IMR-90 (cell line): Measurements from ENCODE around the gene TJP3. TPM values are rescaled to one million over a fixed set of nuclear protein-coding genes. Genes with fewer than 3 reads are reported as not detected.

Experiments used
- ATAC-seq: fragments of 200-7000 bp; cut with Tn5 transposase; 2 replicates; pipeline ENCODE4 v1.9.1; 2020; ENCODE audit warnings: low read depth, mild to moderate bottlenecking, moderate library complexity
- BruUV-seq: library from RNA; stranded (reverse); fragments of 400-500 nt; replicated peaks from 2 replicates; lab custom pipeline; 2021; lab: Mats Ljungman, UMichigan
- CTCF ChIA-PET: fragments of 300-600 bp; formaldehyde crosslinking; extraction: SDS; loops from one replicate; lab custom pipeline; 2021; ENCODE audit warnings: antibody characterized with exemption; lab: Yijun Ruan, JAX
- POLR2A ChIA-PET: fragments of 300-600 bp; sonication (Branson Sonifier 250); formaldehyde crosslinking; loops from one replicate; lab custom pipeline; 2022; ENCODE audit warnings: antibody characterized with exemption; ENCODE audit not compliant: unreplicated experiment; lab: Charles Lee
- DNase-seq: peaks from one replicate; pipeline ENCODE4 v3.0.0; 2013
- H2AFZ ChIP-seq: replicated peaks from 2 replicates; pipeline ENCODE3; 2013; ENCODE audit warnings: low read length, mild to moderate bottlenecking; ENCODE audit not compliant: poor library complexity
- H2AK5ac ChIP-seq: 2 replicates; pipeline ENCODE4 v1.6.1; 2013; ENCODE audit warnings: low read depth, low read length, inconsistent platforms
- H2AK9ac ChIP-seq: replicated peaks from 2 replicates; pipeline ENCODE3; 2013; ENCODE audit warnings: mild to moderate bottlenecking, low read depth, low read length, moderate library complexity; ENCODE audit not compliant: poor library complexity
- H2BK120ac ChIP-seq: 2 replicates; pipeline ENCODE4 v1.6.1; 2013; ENCODE audit warnings: low read depth, low read length, inconsistent platforms
- H2BK15ac ChIP-seq: 3 replicates; pipeline ENCODE4 v1.6.1; 2013; ENCODE audit warnings: low read depth, low read length, inconsistent platforms
- H2BK20ac ChIP-seq: 2 replicates; pipeline ENCODE4 v1.6.1; 2013; ENCODE audit warnings: low read depth, mild to moderate bottlenecking, inconsistent platforms, low read length, moderate library complexity
- H2BK5ac ChIP-seq: 2 replicates; pipeline ENCODE4 v1.6.1; 2013; ENCODE audit warnings: mild to moderate bottlenecking, low read depth, low read length, inconsistent platforms; ENCODE audit not compliant: poor library complexity, severe bottlenecking
- H3K14ac ChIP-seq: replicated peaks from 2 replicates; pipeline ENCODE4 v1.6.1; 2013; ENCODE audit warnings: low read depth, low read length, inconsistent platforms
- H3K18ac ChIP-seq: 2 replicates; pipeline ENCODE4 v1.6.1; 2013; ENCODE audit warnings: low read depth, low read length, control low read depth
- H3K23ac ChIP-seq: 2 replicates; pipeline ENCODE4 v1.6.1; 2013; ENCODE audit warnings: low read depth, low read length, inconsistent platforms
- H3K27ac ChIP-seq: 2 replicates; pipeline ENCODE4 v1.5.1; 2013; ENCODE audit warnings: mild to moderate bottlenecking, control low read depth, low read length; ENCODE audit not compliant: insufficient read depth
- H3K27me3 ChIP-seq: 2 replicates; pipeline ENCODE4 v1.6.1; 2013; ENCODE audit warnings: low read length; ENCODE audit not compliant: control insufficient read depth, insufficient read depth
- H3K36me3 ChIP-seq: 2 replicates; pipeline ENCODE4 v1.6.1; 2013; ENCODE audit warnings: low read length, mixed read lengths; ENCODE audit not compliant: control insufficient read depth, insufficient read depth
- H3K4ac ChIP-seq: 2 replicates; pipeline ENCODE4 v1.6.1; 2013; ENCODE audit warnings: low read depth, low read length, inconsistent platforms
- H3K4me1 ChIP-seq: 2 replicates; pipeline ENCODE4 v1.6.1; 2013; ENCODE audit warnings: low read length, mixed read lengths; ENCODE audit not compliant: control insufficient read depth, insufficient read depth
- H3K4me2 ChIP-seq: 2 replicates; pipeline ENCODE4 v1.6.1; 2013; ENCODE audit warnings: low read depth, mild to moderate bottlenecking, control low read depth, low read length, moderate library complexity
- H3K4me3 ChIP-seq: 2 replicates; pipeline ENCODE4 v1.5.1; 2013; ENCODE audit warnings: low read depth, mild to moderate bottlenecking, control low read depth, low read length, moderate library complexity; ENCODE audit not compliant: insufficient read depth
- H3K56ac ChIP-seq: 2 replicates; pipeline ENCODE4 v1.6.1; 2013; ENCODE audit warnings: low read length, inconsistent platforms; ENCODE audit not compliant: insufficient read depth; ENCODE audit errors: extremely low read depth
- H3K79me1 ChIP-seq, 2 experiments: 2 replicates each; pipeline ENCODE4 v1.6.1; 2013; ENCODE audit warnings: low read length in 2 of 2, inconsistent platforms in 1 of 2, low read depth in 1 of 2
- H3K9ac ChIP-seq: 2 replicates; pipeline ENCODE4 v1.6.1; 2013; ENCODE audit warnings: low read depth, low read length, control low read depth
- H3K9me1 ChIP-seq: 2 replicates; pipeline ENCODE4 v1.6.1; 2013; ENCODE audit warnings: low read length, inconsistent platforms; ENCODE audit not compliant: insufficient read depth
- H3K9me3 ChIP-seq: 2 replicates; pipeline ENCODE4 v1.6.1; 2013; ENCODE audit warnings: low read length; ENCODE audit not compliant: control insufficient read depth, insufficient read depth
- H4K20me1 ChIP-seq: 2 replicates; pipeline ENCODE4 v1.6.1; 2013; ENCODE audit warnings: low read length, inconsistent platforms; ENCODE audit not compliant: insufficient read depth
- H4K5ac ChIP-seq: 2 replicates; pipeline ENCODE4 v1.6.1; 2013; ENCODE audit warnings: mild to moderate bottlenecking, low read depth, low read length, control low read depth
- H4K8ac ChIP-seq, 2 experiments: 2 replicates each; pipeline ENCODE4 v1.6.1; 2013; ENCODE audit warnings: low read depth in 2 of 2, low read length in 2 of 2, control low read depth in 1 of 2, inconsistent platforms in 1 of 2
- H4K91ac ChIP-seq: 2 replicates; pipeline ENCODE4 v1.6.1; 2013; ENCODE audit warnings: low read depth, low read length, inconsistent platforms; ENCODE audit not compliant: insufficient read depth
- BHLHE40 ChIP-seq: fragments of 150-350 bp; IDR thresholded peaks from 2 replicates; pipeline ENCODE4 v1.6.1; 2016; ENCODE audit warnings: mild to moderate bottlenecking, low read depth, low read length
- CEBPB ChIP-seq: IDR thresholded peaks from 2 replicates; pipeline ENCODE4 v1.6.1; 2012; ENCODE audit warnings: low read depth, low read length, improper control_type of control experiment
- CHD1 ChIP-seq: IDR thresholded peaks from 2 replicates; pipeline ENCODE4 v1.6.1; 2012; ENCODE audit warnings: low read depth, low read length, improper control_type of control experiment
- FOS ChIP-seq: fragments of 150-350 bp; IDR thresholded peaks from 2 replicates; pipeline ENCODE4 v1.6.1; 2016; ENCODE audit warnings: low read depth, low read length
- MAFK ChIP-seq: IDR thresholded peaks from 2 replicates; pipeline ENCODE4 v1.6.1; 2012; ENCODE audit warnings: low read depth, low read length, improper control_type of control experiment
- MAZ ChIP-seq: IDR thresholded peaks from 2 replicates; pipeline ENCODE4 v1.6.1; 2012; ENCODE audit warnings: low read depth, mild to moderate bottlenecking, low read length, improper control_type of control experiment, moderate library complexity, borderline replicate concordance
- MXI1 ChIP-seq: IDR thresholded peaks from 2 replicates; pipeline ENCODE4 v1.6.1; 2012; ENCODE audit warnings: low read depth, mild to moderate bottlenecking, low read length, moderate library complexity, borderline replicate concordance
- NFE2L2 ChIP-seq: fragments of 150-350 bp; IDR thresholded peaks from 2 replicates; pipeline ENCODE4 v1.6.1; 2016; ENCODE audit warnings: low read depth, mild to moderate bottlenecking, low read length
- POLR2A ChIP-seq: IDR thresholded peaks from 2 replicates; pipeline ENCODE4 v1.6.1; 2012; ENCODE audit warnings: mild to moderate bottlenecking, low read depth, low read length
- RAD21 ChIP-seq: IDR thresholded peaks from 2 replicates; pipeline ENCODE4 v1.6.1; 2012; ENCODE audit warnings: low read length, improper control_type of control experiment
- RCOR1 ChIP-seq: IDR thresholded peaks from 2 replicates; pipeline ENCODE4 v1.6.1; 2012; ENCODE audit warnings: mild to moderate bottlenecking, low read length, improper control_type of control experiment; ENCODE audit not compliant: insufficient replicate concordance
- RFX5 ChIP-seq: IDR thresholded peaks from 2 replicates; pipeline ENCODE4 v1.8.0; 2012; ENCODE audit warnings: low read depth, mild to moderate bottlenecking, low read length, moderate library complexity
- SMC3 ChIP-seq: fragments of 150-350 bp; IDR thresholded peaks from 2 replicates; pipeline ENCODE4 v1.6.1; 2016; ENCODE audit warnings: low read depth, mild to moderate bottlenecking, antibody characterized with exemption, low read length, moderate library complexity
- WGBS, 2 experiments: methylation state at CpG; one replicate each; pipeline versions ENCODE4 v1.1.5 to v1.1.7; 2013; ENCODE audit warnings: missing lambda C conversion rate in 2 of 2; ENCODE audit not compliant: insufficient read length in 1 of 2; ENCODE audit errors: extremely low coverage in 2 of 2; 5-methylcytosine and 5-hydroxymethylcytosine counted together
- dilution Hi-C: fragments of 300-500 bp; cut with HindIII; formaldehyde crosslinking; loops from one replicate; pipeline ENCODE4 v1.14.3; 2018; ENCODE audit warnings: low sequenced_read_pairs; ENCODE audit not compliant: unreplicated experiment
- in situ Hi-C: fragments of 300-500 bp; cut with MboI; formaldehyde crosslinking; loops from 3 replicates; pipeline ENCODE4 v1.14.3; 2019; ENCODE audit warnings: low sequenced_read_pairs, inconsistent platforms, mixed read lengths
- intact Hi-C: fragments of 100-400 bp; cut with micrococcal nuclease; formaldehyde crosslinking; loops from 2 replicates; pipeline ENCODE4 v1.10.0; 2022
- polyA plus RNA-seq, 3 experiments: library from polyadenylated mRNA; depleted of rRNA; stranded (reverse); fragments of >200 nt; gene quantifications; 2 replicates each; pipeline ENCODE4 v1.2.3, GENCODE V29; 2012; ENCODE audit warnings: low replicate concordance in 1 of 3
- total RNA-seq: library from RNA; depleted of rRNA; stranded (reverse); fragments of >200 nt; gene quantifications from 2 replicates; pipeline ENCODE4 v1.2.3, GENCODE V29; 2012
- TF ChIP-seq, protein P1 (sequence below): fragments of 150-350 bp; IDR thresholded peaks from 2 replicates; pipeline ENCODE4 v1.6.1; 2016; ENCODE audit warnings: low read depth, mild to moderate bottlenecking, low read length, moderate library complexity, borderline replicate concordance
- TF ChIP-seq, protein P2 (sequence below): conservative IDR thresholded peaks from 2 replicates; pipeline ENCODE4 v1.5.1; 2012; ENCODE audit warnings: mild to moderate bottlenecking, low read depth, low read length, improper control_type of control experiment
- TF ChIP-seq, protein P3 (sequence below): fragments of 150-350 bp; IDR thresholded peaks from 2 replicates; pipeline ENCODE4 v1.6.1; 2017; ENCODE audit warnings: mild to moderate bottlenecking, antibody characterized with exemption, low read length, low read depth

Gene TJP3
- total and polyA plus RNA-seq, 2 of the 4 experiments (the other 2 are of a cell fraction), result not detected

DNA sequence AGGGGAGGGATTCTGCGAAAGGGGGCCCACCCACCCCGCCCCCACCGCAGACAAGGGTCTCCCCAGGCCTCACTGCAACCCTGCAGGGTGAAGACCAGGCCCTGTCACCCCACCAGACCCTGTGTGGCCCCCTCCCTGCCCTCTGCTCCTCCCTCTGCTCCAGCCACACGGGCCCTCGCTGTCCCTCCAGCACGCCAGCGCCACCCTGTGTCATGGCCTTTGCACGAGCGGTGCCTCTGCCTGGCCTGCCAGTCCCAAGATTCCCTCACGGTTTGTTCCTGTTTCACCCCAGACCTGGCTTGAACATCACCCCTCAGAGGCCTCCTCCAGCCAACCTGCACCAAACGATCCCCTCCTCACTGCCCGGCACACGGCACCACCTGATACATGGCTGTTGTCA, 35.2 kb upstream of the TJP3 start:
- Histone ChIP-seq H3K9me1 (peaks cover 6% of the 10 kb centered on the region; the same call in 1 of the 2 replicates), H3K27ac (no peak overlapping the region), H4K8ac (no peak overlapping the region), H3K27me3 (no peaks in the 10 kb centered on the region), H3K9ac (no peak overlapping the region), H3K4ac (no peak overlapping the region), H2AK5ac (no peak overlapping the region), H3K79me1 (peaks cover 10 to 70% of the 10 kb centered on the region in 2 experiments), H4K91ac (no peak overlapping the region), H2BK5ac (no peak overlapping the region), H3K23ac (no peak overlapping the region), H2AK9ac (no peak overlapping the region), H3K9me3 (no peaks in the 10 kb centered on the region), H3K56ac (no peak overlapping the region), H2BK20ac (no peak overlapping the region), H2AFZ (no peak overlapping the region), H4K5ac (no peak overlapping the region), H4K20me1 (peaks cover 32% of the 10 kb centered on the region), H3K36me3 (peaks cover 4% of the 10 kb centered on the region; the same call in 1 of the 2 replicates), H3K4me3 (no peak overlapping the region), H2BK120ac (no peak overlapping the region), H3K4me2 (no peak overlapping the region), H3K4me1 (peaks cover 27% of the 10 kb centered on the region), H3K14ac (no peak overlapping the region), H2BK15ac (no peak overlapping the region), H3K18ac (no peak overlapping the region)
- no peak for ATAC-seq
- intact Hi-C loops, result no loop called here
- BruUV-seq, result no TSS peak
- CTCF ChIA-PET, result no interaction called here
- dilution Hi-C loops, result no loop called here
- TF ChIP-seq, protein P1, sequence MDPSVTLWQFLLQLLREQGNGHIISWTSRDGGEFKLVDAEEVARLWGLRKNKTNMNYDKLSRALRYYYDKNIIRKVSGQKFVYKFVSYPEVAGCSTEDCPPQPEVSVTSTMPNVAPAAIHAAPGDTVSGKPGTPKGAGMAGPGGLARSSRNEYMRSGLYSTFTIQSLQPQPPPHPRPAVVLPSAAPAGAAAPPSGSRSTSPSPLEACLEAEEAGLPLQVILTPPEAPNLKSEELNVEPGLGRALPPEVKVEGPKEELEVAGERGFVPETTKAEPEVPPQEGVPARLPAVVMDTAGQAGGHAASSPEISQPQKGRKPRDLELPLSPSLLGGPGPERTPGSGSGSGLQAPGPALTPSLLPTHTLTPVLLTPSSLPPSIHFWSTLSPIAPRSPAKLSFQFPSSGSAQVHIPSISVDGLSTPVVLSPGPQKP, result no peak
- TF ChIP-seq RCOR1 (no peak), RAD21 (no peak), MXI1 (no peak), MAFK (no peak), FOS (no peak), BHLHE40 (no peak), RFX5 (no peak), POLR2A (no peak), CHD1 (no peak), CEBPB (no peak), SMC3 (no peak), NFE2L2 (no peak), MAZ (no peak)
- TF ChIP-seq, protein P2, sequence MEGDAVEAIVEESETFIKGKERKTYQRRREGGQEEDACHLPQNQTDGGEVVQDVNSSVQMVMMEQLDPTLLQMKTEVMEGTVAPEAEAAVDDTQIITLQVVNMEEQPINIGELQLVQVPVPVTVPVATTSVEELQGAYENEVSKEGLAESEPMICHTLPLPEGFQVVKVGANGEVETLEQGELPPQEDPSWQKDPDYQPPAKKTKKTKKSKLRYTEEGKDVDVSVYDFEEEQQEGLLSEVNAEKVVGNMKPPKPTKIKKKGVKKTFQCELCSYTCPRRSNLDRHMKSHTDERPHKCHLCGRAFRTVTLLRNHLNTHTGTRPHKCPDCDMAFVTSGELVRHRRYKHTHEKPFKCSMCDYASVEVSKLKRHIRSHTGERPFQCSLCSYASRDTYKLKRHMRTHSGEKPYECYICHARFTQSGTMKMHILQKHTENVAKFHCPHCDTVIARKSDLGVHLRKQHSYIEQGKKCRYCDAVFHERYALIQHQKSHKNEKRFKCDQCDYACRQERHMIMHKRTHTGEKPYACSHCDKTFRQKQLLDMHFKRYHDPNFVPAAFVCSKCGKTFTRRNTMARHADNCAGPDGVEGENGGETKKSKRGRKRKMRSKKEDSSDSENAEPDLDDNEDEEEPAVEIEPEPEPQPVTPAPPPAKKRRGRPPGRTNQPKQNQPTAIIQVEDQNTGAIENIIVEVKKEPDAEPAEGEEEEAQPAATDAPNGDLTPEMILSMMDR, result no peak
- TF ChIP-seq, protein P3, sequence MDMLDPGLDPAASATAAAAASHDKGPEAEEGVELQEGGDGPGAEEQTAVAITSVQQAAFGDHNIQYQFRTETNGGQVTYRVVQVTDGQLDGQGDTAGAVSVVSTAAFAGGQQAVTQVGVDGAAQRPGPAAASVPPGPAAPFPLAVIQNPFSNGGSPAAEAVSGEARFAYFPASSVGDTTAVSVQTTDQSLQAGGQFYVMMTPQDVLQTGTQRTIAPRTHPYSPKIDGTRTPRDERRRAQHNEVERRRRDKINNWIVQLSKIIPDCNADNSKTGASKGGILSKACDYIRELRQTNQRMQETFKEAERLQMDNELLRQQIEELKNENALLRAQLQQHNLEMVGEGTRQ, result no peak
- in situ Hi-C loops, result no loop called here
- 92% methylated on average over 6 of the region's 13 CpGs; no CpG with 5 or more reads in 1 of the 2 experiments for WGBS, 2 experiments
- DNase-seq, result no peak
- POLR2A ChIA-PET, result no interaction called here
